ENCODE measurements around the gene PSTK. TPM values are rescaled to one million over a fixed set of nuclear protein-coding genes. Genes with fewer than 3 reads are reported as not detected.
A peak's percentile ranks its signal among the peaks of the same experiment; 100 is the strongest.

Gene PSTK
- total and polyA plus RNA-seq, 2 of the 13 experiments (the other 11 are each of a cell fraction or from before 2014, with no cell fraction given), result 8.2 to 9.3 TPM

DNA sequence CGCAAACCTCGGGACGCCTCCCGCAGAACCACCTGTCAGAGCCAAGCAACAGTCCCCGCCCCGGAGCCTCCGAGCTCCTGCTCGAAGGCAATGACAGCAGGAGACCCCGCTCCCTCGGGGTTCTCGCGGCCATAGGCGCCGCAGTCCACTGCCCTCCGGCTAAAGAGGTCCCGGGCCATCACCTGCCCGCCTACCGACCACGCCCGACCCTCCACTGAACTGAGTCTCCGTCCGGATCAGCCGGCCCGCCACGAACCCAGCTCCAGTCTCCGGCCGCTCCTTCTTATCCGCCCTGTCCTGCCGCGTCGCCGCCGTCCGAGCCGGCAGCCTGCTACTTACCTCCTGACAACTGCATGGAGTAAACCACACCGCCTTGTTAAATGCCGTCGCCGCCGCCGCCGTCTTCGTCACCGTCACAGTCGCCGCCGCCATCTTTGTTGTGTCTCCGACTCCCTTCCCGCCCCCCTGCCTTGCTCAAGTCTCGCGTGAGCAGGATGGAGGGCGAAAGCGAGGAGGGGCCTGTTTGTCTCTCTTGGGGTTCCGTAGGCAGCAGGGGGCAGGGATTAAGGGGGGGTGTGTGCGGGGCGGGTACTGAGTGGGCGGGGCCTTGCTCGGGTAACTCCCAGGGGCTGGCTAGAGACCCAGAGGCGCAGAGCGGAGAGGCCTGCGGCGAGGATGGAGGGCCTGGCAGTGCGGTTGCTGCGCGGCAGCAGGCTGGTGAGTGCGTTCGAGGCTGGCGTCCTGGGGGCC lies 28.3 kb downstream of the PSTK start, which contains the start of the genes ACADSB and IKZF5 (continued):
- TF ChIP-seq, protein P1, sequence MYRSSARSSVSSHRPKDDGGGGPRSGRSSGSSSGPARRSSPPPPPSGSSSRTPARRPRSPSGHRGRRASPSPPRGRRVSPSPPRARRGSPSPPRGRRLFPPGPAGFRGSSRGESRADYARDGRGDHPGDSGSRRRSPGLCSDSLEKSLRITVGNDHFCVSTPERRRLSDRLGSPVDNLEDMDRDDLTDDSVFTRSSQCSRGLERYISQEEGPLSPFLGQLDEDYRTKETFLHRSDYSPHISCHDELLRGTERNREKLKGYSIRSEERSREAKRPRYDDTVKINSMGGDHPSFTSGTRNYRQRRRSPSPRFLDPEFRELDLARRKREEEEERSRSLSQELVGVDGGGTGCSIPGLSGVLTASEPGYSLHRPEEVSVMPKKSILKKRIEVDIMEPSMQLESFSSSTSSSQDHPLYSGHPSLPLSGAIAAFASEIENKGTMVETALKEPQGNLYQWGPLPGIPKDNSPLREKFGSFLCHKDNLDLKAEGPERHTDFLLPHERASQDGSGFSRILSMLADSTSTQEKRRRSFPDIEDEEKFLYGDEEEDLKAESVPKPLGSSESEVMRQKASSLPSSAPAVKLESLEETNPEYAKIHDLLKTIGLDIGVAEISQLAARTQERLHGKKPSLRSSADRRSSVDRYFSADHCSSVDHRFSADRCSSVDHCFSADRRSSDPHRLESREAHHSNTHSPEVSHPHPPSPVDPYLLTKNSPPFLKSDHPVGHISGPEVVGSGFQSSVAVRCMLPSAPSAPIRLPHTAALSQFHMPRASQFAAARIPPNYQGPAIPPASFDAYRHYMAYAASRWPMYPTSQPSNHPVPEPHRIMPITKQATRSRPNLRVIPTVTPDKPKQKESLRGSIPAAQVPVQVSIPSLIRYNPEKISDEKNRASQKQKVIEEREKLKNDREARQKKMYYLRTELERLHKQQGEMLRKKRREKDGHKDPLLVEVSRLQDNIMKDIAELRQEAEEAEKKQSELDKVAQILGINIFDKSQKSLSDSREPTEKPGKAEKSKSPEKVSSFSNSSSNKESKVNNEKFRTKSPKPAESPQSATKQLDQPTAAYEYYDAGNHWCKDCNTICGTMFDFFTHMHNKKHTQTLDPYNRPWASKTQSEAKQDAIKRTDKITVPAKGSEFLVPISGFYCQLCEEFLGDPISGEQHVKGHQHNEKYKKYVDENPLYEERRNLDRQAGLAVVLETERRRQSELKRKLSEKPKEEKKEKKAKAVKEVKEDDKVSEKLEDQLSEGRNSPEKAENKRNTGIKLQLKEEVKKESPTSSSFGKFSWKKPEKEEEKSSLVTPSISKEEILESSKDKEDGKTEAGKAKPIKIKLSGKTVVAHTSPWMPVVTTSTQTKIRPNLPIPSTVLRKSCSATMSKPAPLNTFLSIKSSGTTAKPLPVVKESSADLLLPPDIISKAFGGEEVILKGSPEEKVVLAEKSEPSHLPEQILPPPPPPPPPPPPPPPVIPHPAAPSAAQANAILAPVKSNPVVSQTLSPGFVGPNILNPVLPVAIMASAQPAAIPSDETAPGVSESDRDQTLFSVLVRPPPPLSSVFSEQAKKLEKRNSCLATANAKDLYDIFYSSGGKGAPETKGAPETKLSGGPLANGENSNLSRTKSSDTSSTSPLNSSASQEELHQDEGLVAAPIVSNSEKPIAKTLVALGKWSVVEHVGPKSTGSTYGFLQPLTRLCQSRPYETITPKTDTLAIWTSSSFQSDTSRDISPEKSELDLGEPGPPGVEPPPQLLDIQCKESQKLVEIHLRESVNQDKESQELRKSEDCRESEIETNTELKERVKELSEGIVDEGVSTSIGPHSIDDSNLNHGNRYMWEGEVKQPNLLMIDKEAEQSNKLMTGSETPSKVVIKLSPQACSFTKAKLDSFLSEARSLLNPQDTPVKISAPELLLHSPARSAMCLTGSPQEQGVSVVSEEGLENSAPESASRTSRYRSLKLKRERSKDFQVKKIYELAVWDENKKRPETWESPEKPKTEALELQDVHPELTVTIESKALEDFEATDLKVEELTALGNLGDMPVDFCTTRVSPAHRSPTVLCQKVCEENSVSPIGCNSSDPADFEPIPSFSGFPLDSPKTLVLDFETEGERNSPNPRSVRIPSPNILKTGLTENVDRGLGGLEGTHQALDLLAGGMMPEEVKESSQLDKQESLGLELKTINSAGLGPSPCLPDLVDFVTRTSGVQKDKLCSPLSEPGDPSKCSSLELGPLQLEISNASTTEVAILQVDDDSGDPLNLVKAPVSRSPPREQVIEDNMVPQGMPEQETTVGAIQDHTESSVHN (CRISPR knock-in tag; IDR thresholded peaks at IDR 0.05), result no peak
- TF ChIP-seq PAX8 (CRISPR knock-in tag; IDR thresholded peaks at IDR 0.05; ENCODE audit: borderline replicate concordance) (peak; percentile 39; the same call in 1 of the 2 replicates), ZNF496 (CRISPR knock-in tag; IDR thresholded peaks at IDR 0.05; ENCODE audit: insufficient replicate concordance) (no peak), BCL6 (CRISPR knock-in tag; IDR thresholded peaks at IDR 0.05) (peak; percentile 41; the same call in 1 of the 2 replicates), TSC22D2 (CRISPR knock-in tag; IDR thresholded peaks at IDR 0.05; ENCODE audit: borderline replicate concordance) (no peak), MAFF (IDR thresholded peaks at IDR 0.05; ENCODE audit: low read depth, low read length) (no peak), U2AF2 (IDR thresholded peaks at IDR 0.05; ENCODE audit: low read depth, low read length) (no peak), ZNF235 (CRISPR knock-in tag; IDR thresholded peaks at IDR 0.05; ENCODE audit: borderline replicate concordance) (0 out of 2 replicates have a peak, but pooled peaks have one; percentile 78), SMAD3 (CRISPR knock-in tag; IDR thresholded peaks at IDR 0.05) (0 out of 2 replicates have a peak, but pooled peaks have one; percentile 13), MAF1 (CRISPR knock-in tag; IDR thresholded peaks at IDR 0.05; ENCODE audit: borderline replicate concordance) (no peak; the same call in 1 of the 2 replicates), ZNF615 (CRISPR knock-in tag; IDR thresholded peaks at IDR 0.05; ENCODE audit: borderline replicate concordance) (no peak), NFATC3 (CRISPR knock-in tag; IDR thresholded peaks at IDR 0.05) (no peak)
- TF ChIP-seq, protein P2, sequence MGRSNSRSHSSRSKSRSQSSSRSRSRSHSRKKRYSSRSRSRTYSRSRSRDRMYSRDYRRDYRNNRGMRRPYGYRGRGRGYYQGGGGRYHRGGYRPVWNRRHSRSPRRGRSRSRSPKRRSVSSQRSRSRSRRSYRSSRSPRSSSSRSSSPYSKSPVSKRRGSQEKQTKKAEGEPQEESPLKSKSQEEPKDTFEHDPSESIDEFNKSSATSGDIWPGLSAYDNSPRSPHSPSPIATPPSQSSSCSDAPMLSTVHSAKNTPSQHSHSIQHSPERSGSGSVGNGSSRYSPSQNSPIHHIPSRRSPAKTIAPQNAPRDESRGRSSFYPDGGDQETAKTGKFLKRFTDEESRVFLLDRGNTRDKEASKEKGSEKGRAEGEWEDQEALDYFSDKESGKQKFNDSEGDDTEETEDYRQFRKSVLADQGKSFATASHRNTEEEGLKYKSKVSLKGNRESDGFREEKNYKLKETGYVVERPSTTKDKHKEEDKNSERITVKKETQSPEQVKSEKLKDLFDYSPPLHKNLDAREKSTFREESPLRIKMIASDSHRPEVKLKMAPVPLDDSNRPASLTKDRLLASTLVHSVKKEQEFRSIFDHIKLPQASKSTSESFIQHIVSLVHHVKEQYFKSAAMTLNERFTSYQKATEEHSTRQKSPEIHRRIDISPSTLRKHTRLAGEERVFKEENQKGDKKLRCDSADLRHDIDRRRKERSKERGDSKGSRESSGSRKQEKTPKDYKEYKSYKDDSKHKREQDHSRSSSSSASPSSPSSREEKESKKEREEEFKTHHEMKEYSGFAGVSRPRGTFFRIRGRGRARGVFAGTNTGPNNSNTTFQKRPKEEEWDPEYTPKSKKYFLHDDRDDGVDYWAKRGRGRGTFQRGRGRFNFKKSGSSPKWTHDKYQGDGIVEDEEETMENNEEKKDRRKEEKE (IDR thresholded peaks at IDR 0.05), result no peak
